Measurements from ENCODE around the gene SLC25A21.

SLC25A21 gene

GRCh38 chr14:36666416-36667206 is 505.8 kb downstream of the SLC25A21 start:
- no peak for DNase-seq (ENCODE audit: low read depth in 2 of 2, low spot score in 1 of 2)

- no peak for DNase-seq (ENCODE audit: low read depth in 2 of 2, low spot score in 1 of 2)
These were observed 506.5 kb downstream of the SLC25A21 start for GRCh38 chr14:36665887-36666415.

- DNase-seq (ENCODE audit: low read depth in 2 of 2, low spot score in 1 of 2): no peak
These were observed 507.8 kb downstream of the SLC25A21 start for GRCh38 chr14:36664322-36665193.

GRCh38 chr14:36663404-36664321 is 508.7 kb downstream of the SLC25A21 start:
- DNase-seq (ENCODE audit: low read depth in 2 of 2, low spot score in 1 of 2): no peak

- DNase-seq (ENCODE audit: low read depth in 2 of 2, low spot score in 1 of 2): no peak
These were observed 509.6 kb downstream of the SLC25A21 start for GRCh38 chr14:36662543-36663403.

- DNase-seq (ENCODE audit: low read depth in 2 of 2, low spot score in 1 of 2): no peak
These were observed 510.2 kb downstream of the SLC25A21 start for GRCh38 chr14:36662258-36662542.

GRCh38 chr14:36661506-36662257 is 510.7 kb downstream of the SLC25A21 start, which contains the start of gene PAX9:
Gene PAX9, plus strand, starts transcription at chr14:36661860. Its CDS starts 230 bp downstream, at chr14:36662090.
- no peak for DNase-seq (ENCODE audit: low read depth in 2 of 2, low spot score in 1 of 2)

GRCh38 chr14:36660736-36661505 is 511.5 kb downstream of the SLC25A21 start:
- DNase-seq (ENCODE audit: low read depth in 2 of 2, low spot score in 1 of 2): no peak

GRCh38 chr14:36659822-36660735 is 512.3 kb downstream of the SLC25A21 start:
- no peak for DNase-seq (ENCODE audit: low read depth in 2 of 2, low spot score in 1 of 2)

GRCh38 chr14:36659010-36659821 is 513.2 kb downstream of the SLC25A21 start:
- no peak for DNase-seq (ENCODE audit: low read depth in 2 of 2, low spot score in 1 of 2)

- no peak for DNase-seq (ENCODE audit: low read depth in 2 of 2, low spot score in 1 of 2)
These were observed 514.0 kb downstream of the SLC25A21 start for GRCh38 chr14:36658123-36659009.

- no peak for DNase-seq (ENCODE audit: low read depth in 2 of 2, low spot score in 1 of 2)
These were observed 514.8 kb downstream of the SLC25A21 start for GRCh38 chr14:36657399-36658122.

GRCh38 chr14:36656687-36657398 is 515.6 kb downstream of the SLC25A21 start:
- DNase-seq (ENCODE audit: low read depth in 2 of 2, low spot score in 1 of 2): no peak

- no peak for DNase-seq (ENCODE audit: low read depth in 2 of 2, low spot score in 1 of 2)
These were observed 516.3 kb downstream of the SLC25A21 start for GRCh38 chr14:36655963-36656686.
